Measurements from ENCODE around the gene TRMT2B. TPM values are rescaled to one million over a fixed set of nuclear protein-coding genes. Genes with fewer than 3 reads are reported as not detected.

The TRMT2B gene, protein sequence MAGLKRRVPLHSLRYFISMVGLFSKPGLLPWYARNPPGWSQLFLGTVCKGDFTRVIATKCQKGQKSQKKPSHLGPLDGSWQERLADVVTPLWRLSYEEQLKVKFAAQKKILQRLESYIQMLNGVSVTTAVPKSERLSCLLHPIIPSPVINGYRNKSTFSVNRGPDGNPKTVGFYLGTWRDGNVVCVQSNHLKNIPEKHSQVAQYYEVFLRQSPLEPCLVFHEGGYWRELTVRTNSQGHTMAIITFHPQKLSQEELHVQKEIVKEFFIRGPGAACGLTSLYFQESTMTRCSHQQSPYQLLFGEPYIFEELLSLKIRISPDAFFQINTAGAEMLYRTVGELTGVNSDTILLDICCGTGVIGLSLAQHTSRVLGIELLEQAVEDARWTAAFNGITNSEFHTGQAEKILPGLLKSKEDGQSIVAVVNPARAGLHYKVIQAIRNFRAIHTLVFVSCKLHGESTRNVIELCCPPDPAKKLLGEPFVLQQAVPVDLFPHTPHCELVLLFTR
- total RNA-seq (2021; ENCODE audit: unreplicated experiment) (9.5 TPM), Bru-seq, nascent RNA (percentile 57 among the genes with signal in this experiment), BruChase-seq, experiment 1, labeled RNA remaining after a 6-hour chase (percentile 69 among the genes with signal in this experiment), BruChase-seq, experiment 2, labeled RNA remaining after a 2-hour chase (percentile 72 among the genes with signal in this experiment)
- 4.5 and 6.6 TPM in 2 replicates for polyA plus RNA-seq (2012)
- long read RNA-seq, partial matches to known transcripts = 1 of 11 reads
- long read RNA-seq, other reads (novel, unspliced or antisense) = 10 of 11 reads

DNA sequence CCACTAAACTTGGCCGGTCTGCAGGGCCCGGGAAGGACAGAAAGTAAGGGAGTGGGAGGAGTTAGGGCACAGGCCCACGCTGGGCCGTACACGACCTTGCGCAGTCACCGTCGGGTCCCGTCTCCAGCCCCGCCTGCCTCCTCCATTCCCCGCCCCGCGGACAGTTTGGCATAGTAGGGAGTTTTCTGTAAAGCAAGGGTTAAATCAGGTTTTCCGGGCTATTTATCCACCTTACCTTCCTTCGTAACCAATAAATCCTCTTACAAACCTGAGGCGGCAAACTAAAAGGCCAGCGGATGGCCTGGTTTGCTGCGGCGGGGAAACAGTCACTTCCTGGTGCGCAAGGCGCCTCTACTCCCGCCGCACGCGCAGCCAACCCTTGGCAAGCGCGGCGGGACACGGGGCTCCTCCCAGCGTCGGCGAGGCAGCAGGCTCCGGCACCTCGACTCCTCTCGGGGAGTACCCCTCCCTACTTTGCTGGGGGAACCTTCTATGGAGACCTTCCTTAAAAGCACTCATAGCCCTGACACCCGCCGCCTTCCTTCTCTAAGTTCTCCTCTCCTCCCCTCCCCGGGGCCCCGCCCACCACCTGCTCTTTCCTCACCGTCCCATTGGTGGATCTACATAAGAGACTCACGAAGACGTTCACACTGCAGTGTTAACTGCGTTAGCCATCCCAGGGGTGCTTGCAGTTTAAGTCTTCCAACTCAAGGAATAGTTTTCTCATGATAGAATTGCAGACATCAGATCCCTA, at the start of gene TRMT2B:
Gene TRMT2B (minus strand): TSS at position 563 of the 754 bp plus-strand sequence. CDS start 9,822 bp downstream, outside the sequence.
- no peaks in the 10 kb centered on the region for H3K36me3 ChIP-seq (ENCODE audit: control insufficient read depth in 1 of 2, insufficient read depth in 2 of 2, low read length in 2 of 2)
- CTCF ChIA-PET = no interaction called here
- H3K9ac ChIP-seq (ENCODE audit: low read length) = peak within 1 kb of the TSS; percentile 85
- H3K79me2 ChIP-seq (ENCODE audit: insufficient read depth, low read length) = no peaks in the 10 kb centered on the region
- H3K27ac ChIP-seq (ENCODE audit: low read depth, low read length) = peak within 1 kb of the TSS; percentile 86
- RAD21 ChIA-PET (ENCODE audit: low non-redundant PET in 1 of 2, low total read pairs in 2 of 2, uncharacterized antibody in 2 of 2, unreplicated experiment in 2 of 2) = no interaction called here
- TSS peak; percentile 74 for BruUV-seq (replicated peaks)
- no peaks in the 10 kb centered on the region for H3K27me3 ChIP-seq (ENCODE audit: insufficient read depth, low read length)
- no peak within 1 kb of the TSS for H2AFZ ChIP-seq (ENCODE audit: low read depth, low read length, poor library complexity, severe bottlenecking)
- H3K4me2 ChIP-seq (ENCODE audit: low read length) = peak within 1 kb of the TSS; percentile 90
- POLR2A ChIA-PET = no interaction called here
- no peaks in the 10 kb centered on the region for H4K20me1 ChIP-seq (ENCODE audit: insufficient read depth)
- no peaks in the 10 kb centered on the region for H3K9me2 ChIP-seq (ENCODE audit: insufficient read depth)
- TF ChIP-seq CBX3 (IDR thresholded peaks at IDR 0.05; ENCODE audit: low read depth) = no peak
- no peak for TF ChIP-seq EZH2 (IDR thresholded peaks at IDR 0.05)
- TF ChIP-seq POLR2AphosphoS5 (IDR thresholded peaks at IDR 0.05; ENCODE audit: low read depth, low read length) = peak; percentile 50; the same call in 1 of the 2 replicates
- no peak for TF ChIP-seq JUND (IDR thresholded peaks at IDR 0.05)
- TF ChIP-seq SRF (IDR thresholded peaks at IDR 0.05; ENCODE audit: low read depth) = no peak
- TF ChIP-seq POLR2A (IDR thresholded peaks at IDR 0.05; ENCODE audit: borderline replicate concordance, extremely low read depth, insufficient read depth, insufficient read length) = peak; percentile 22
- TF ChIP-seq, protein P1, sequence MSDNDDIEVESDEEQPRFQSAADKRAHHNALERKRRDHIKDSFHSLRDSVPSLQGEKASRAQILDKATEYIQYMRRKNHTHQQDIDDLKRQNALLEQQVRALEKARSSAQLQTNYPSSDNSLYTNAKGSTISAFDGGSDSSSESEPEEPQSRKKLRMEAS (IDR thresholded peaks at IDR 0.05) = peak; percentile 42; the same call in 1 of the 2 replicates
- no peak for TF ChIP-seq EZH2phosphoT487 (IDR thresholded peaks at IDR 0.05; ENCODE audit: borderline replicate concordance)
- peak; percentile 60 for TF ChIP-seq TCF7L2 (IDR thresholded peaks at IDR 0.05; ENCODE audit: borderline replicate concordance, extremely low read depth, insufficient read depth, insufficient read length)
- TF ChIP-seq RAD21 (IDR thresholded peaks at IDR 0.05; ENCODE audit: low read depth) = no peak
- TF ChIP-seq, protein P2, sequence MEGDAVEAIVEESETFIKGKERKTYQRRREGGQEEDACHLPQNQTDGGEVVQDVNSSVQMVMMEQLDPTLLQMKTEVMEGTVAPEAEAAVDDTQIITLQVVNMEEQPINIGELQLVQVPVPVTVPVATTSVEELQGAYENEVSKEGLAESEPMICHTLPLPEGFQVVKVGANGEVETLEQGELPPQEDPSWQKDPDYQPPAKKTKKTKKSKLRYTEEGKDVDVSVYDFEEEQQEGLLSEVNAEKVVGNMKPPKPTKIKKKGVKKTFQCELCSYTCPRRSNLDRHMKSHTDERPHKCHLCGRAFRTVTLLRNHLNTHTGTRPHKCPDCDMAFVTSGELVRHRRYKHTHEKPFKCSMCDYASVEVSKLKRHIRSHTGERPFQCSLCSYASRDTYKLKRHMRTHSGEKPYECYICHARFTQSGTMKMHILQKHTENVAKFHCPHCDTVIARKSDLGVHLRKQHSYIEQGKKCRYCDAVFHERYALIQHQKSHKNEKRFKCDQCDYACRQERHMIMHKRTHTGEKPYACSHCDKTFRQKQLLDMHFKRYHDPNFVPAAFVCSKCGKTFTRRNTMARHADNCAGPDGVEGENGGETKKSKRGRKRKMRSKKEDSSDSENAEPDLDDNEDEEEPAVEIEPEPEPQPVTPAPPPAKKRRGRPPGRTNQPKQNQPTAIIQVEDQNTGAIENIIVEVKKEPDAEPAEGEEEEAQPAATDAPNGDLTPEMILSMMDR (IDR thresholded peaks at IDR 0.05 in 2 of 3, conservative IDR thresholded peaks at IDR 0.05 in 1 of 3; ENCODE audit: borderline replicate concordance in 1 of 3, insufficient read depth in 1 of 3, low read depth in 2 of 3, low read length in 2 of 3) = no peak
- peak; percentile 64 for TF ChIP-seq ELF1 (IDR thresholded peaks at IDR 0.05; ENCODE audit: borderline replicate concordance, low read depth)
- TF ChIP-seq ZFX (IDR thresholded peaks at IDR 0.05) = peak; percentile 17; the same call in 1 of the 2 replicates
- peak; percentile 33; the same call in 1 of the 2 replicates for TF ChIP-seq SIN3A (IDR thresholded peaks at IDR 0.05; ENCODE audit: low read depth)
- ATAC-seq = peak; percentile 96
- peak within 1 kb of the TSS; percentile 56 to 73 for H3K4me3 ChIP-seq (replicated peaks in 1 of 2; ENCODE audit: low read depth in 1 of 2, low read length in 2 of 2)
- H3K9me3 ChIP-seq (ENCODE audit: control insufficient read depth in 1 of 2, insufficient read depth in 1 of 2, low read depth in 1 of 2, low read length in 2 of 2) = no peaks in the 10 kb centered on the region
- peaks cover 0 to 6% of the 10 kb centered on the region in 2 experiments; a peak in 2 of 4 replicates for H3K4me1 ChIP-seq (ENCODE audit: control insufficient read depth in 1 of 2, insufficient read depth in 2 of 2, low read length in 2 of 2)
- intact Hi-C loops (cut with micrococcal nuclease) = no loop called here
- DNase-seq (ENCODE audit: low read depth, low spot score) = peak; percentile 52

All from HCT116 (cell line).